DMS114 treated with DMSO at 0.1 percent for 48 hours (cell line): Measurements from ENCODE around the gene CD4.

Source experiments
- DNase-seq: peaks from one replicate; lab custom pipeline; 2025; ENCODE audit not compliant: unreplicated experiment; lab: John Stamatoyannopoulos, UW

The CD4 gene

DNA sequence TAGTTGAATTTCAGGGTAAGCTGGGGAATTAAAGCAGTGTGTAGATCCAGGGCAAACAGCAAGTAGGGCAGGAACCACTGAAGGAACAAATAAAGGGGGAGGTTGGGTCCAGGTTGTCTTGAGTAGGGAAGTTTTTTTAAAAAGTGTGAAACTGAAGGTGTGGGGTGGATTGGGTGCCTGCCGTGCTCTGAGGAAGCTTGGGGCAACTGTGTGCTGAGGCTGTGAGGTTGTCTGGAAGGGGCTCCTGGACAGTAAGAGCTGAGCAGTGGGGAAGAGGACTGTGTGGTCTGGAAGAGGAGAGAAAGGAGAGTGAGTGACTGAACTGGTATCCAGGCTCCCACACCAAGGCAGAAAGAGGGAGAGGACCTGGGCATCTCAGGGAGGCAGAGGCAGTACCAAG is 21.4 kb downstream of the CD4 start:
- no peak for DNase-seq

DNA sequence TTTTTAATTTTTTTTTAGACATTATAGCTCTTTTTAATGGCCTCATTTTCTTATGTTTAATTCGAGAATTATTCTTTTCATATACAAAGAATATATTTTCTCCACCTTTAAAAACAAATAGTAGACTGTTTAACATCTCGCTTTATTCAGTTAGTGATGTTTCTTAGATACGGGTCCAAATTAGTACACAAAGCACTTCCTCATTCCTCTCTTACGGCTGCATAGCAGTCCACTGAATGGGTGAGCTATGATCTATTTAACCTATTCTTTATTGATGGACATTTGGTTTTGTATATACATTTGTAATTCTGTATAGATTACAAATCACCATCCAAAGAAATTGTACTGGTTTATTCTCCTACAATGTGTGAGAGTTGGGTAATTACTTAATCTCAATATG is 24.0 kb downstream of the CD4 start:
- DNase-seq: no peak

DNA sequence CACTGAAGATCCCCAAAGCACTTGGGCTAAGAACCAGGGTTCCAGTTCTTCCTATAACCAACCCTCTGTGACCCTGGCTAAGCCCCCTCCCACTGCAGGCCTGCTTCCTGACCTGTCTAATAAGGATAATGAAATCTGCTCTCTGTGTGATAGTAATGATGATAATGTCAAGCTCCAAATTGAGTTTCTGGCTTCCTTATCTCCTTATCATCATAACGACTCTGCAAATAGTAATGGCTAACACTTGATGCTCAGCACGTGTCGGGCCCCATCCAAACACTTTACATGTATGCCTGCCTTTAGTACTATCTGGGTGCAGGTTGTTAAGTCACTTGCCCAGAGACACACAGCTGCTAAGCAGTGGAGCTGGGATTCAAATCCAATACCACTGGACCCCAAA is 27.3 kb downstream of the CD4 start:
- no peak for DNase-seq

DNA sequence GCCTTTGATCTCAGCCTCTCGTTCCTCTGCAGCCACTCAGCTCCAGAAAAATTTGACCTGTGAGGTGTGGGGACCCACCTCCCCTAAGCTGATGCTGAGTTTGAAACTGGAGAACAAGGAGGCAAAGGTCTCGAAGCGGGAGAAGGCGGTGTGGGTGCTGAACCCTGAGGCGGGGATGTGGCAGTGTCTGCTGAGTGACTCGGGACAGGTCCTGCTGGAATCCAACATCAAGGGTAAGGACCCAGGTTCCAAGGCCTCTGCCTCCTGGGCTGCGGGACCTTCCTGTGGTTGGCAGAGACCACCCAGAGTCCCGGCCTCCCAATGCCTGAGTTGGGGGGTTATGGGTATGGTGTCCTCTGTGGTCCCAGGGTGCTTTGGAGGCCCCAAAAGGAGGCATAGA is 27.8 kb downstream of the CD4 start:
- no peak for DNase-seq

DNA sequence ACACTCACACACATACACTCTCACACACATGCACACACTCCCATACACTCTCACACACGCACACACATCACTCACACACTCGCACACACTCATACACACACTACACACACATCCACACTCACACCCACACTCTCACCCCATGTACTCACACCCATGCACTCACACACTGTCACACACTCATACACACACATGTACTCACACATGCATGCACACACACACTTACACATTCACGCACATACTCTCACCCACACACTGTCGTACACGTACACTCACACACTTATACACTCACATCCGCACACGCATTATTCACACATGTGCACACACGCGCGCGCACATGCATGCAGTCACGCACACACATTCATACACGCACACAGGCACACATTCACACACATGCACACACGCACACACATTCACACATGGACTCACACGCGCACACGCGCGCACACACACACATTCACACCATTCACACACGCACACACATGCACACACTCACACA is 28.4 kb downstream of the CD4 start:
- no peak for DNase-seq

DNA sequence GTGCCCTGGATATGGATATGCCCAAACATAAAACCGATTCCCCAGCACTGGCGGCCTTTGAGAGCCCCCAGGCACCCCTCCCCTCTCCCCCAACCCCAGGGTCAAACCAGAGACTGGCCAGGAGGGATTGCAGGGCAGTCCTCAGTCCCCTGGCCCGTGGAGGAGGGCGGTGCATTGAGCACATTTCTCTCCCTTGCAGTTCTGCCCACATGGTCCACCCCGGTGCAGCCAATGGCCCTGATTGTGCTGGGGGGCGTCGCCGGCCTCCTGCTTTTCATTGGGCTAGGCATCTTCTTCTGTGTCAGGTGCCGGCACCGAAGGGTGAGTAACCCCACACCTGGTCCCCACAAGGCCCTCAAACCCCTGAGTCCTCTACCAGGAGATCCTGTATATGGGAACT is 28.9 kb downstream of the CD4 start:
- no peak for DNase-seq

DNA sequence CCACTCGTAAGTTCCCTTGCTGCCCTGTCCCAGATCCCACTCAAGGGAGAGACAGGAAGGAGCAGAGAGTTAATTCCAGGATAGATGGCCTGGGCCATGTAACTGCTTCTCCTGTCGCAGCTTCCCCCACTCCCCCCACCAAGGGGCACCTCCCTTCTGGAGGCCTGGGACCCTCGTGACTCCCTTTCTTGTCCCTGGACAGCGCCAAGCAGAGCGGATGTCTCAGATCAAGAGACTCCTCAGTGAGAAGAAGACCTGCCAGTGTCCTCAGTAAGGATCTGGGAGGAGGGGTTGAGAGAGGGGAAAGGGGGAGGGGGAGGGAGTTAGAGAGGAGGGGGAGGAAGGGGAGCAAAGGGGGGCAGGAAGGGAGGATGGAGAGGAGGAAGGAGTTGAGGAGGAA is 29.3 kb downstream of the CD4 start:
- no peak for DNase-seq

DNA sequence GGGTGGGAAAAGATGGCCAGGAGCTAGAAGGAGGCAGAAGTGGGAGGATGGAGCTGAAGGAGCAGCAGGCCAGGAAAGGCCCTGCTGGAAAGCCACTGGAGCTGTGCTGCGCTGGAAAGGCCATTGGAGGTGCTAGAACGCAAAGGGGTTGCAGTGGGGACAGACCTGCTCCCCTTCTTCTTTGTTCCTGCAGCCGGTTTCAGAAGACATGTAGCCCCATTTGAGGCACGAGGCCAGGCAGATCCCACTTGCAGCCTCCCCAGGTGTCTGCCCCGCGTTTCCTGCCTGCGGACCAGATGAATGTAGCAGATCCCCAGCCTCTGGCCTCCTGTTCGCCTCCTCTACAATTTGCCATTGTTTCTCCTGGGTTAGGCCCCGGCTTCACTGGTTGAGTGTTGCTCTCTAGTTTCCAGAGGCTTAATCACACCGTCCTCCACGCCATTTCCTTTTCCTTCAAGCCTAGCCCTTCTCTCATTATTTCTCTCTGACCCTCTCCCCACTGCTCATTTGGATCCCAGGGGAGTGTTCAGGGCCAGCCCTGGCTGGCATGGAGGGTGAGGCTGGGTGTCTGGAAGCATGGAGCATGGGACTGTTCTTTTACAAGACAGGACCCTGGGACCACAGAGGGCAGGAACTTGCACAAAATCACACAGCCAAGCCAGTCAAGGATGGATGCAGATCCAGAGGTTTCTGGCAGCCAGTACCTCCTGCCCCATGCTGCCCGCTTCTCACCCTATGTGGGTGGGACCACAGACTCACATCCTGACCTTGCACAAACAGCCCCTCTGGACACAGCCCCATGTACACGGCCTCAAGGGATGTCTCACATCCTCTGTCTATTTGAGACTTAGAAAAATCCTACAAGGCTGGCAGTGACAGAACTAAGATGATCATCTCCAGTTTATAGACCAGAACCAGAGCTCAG is 30.0 kb downstream of the CD4 start:
- DNase-seq: no peak

DNA sequence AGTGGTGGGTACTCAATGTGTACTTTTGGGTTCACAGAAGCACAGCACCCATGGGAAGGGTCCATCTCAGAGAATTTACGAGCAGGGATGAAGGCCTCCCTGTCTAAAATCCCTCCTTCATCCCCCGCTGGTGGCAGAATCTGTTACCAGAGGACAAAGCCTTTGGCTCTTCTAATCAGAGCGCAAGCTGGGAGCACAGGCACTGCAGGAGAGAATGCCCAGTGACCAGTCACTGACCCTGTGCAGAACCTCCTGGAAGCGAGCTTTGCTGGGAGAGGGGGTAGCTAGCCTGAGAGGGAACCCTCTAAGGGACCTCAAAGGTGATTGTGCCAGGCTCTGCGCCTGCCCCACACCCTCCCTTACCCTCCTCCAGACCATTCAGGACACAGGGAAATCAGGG is 30.8 kb downstream of the CD4 start:
- no peak for DNase-seq

DNA sequence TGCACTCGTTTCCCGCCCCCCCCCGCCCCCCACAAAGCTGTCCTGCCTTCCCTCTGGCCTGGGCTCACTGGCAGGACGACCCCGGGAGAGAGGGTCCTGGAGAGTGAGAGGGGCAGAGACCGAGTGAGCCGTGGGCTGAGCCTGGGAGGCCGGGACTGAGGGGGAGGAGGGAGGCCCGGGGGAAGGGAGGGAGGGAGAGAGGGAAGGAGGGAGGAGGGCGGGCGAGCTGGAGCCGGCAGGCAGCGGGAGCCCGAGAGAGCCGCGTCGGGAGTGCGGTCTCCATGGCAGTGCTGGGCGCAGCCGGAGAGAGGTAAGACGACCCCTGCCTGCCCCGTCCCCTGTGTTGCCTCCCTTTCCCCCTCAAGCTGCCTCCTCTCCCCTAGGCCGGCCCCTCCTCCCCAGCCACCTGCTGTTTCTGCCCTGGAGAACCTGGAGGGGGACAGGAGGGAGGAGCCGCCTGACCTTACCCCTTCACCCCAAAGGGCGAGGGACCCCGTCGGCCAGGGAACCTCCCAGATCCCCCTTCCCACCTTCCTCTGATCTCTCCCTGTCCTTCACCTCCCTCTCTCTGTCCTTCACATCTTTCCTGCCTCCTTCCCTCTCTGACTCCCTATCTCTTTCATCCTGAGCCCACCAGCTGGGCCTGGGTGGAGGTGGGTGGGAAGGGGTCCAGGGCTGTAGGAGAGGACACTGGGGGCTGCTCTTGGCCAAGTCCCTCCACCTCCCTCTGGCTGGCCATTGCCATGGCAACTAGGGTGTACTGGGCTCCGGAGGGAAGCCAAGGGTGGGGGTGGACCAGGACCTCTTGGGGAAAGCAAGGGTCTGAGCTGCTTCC is 32.5 kb downstream of the CD4 start, which contains the start of gene GPR162:
Gene GPR162 (plus strand): TSS at position 231 of the 835 bp plus-strand sequence. CDS start 2,078 bp downstream, outside the sequence.
- no peak for DNase-seq

DNA sequence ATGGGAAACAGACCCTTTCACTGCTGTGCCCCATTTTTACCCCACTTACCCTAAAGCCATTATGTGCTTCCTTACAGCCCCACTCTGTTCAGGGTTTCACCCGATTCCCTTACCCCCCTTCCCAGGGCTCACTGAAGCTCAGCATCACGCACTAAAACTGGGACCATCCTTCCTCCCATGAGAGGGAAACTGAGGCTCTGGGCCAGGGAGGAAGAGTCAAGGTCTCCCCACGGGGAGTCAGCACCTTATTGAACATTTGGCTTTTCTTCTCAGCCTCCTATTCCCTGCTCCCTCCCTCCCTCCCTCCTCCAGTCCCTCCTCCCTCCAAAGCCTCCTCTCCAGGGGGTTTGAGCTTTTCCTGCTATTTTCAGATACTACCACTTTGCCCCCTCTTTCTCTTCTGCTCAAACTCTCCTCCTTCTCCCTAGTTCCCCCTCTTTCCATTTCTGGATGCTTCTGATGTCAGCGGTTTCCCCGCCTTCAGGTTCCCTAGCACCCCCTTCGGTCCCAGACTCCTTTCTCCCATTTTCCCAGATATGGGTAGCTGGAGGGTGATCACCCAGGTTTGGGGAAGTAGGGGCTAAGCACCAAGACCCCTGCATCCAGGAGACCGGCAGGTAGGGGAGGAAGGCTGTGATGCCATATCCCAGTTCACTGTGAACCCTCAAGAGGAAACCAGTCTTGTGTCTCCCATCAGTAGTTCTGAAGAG is 33.3 kb downstream of the CD4 start:
- no peak for DNase-seq

DNA sequence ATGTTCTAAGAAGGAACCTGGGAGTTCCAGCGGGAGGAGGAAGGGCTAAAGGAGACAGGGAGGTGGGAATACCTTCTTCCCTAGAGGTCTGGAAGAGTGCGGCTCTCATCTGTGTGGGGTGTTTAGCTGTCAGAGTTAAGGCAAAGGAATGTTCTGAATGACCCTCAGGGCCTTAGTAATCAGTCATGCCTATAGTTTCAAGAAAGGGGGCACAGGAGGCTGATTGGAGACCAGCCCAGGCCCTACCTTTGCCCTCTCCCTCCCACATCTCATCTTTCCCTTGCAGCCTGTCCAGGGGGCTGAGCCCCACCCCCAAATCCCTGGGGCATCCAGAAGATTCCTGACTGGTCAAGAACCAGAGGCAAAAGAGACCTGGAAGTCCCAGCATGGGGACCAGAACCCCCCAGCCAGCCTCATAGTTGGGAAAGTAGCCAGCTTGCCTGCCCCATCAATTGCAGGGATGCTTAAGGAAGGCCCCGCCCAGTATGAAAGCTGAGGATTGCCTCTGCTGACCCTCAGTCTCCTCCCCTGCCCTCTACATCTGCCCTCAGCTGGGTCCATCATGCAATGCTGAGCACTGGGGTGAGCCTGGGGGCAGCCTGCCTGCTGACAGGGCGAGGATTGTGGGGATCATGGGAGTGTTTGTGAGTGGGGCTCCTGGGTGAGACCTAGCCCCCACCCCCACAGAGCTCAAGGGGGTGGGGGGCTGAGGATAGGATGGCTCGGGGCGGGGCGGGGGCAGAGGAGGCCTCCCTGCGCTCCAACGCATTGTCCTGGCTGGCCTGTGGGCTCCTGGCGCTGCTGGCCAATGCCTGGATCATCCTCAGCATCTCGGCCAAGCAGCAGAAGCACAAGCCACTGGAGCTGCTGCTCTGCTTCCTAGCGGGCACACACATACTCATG is 34.1 kb downstream of the CD4 start:
- DNase-seq: no peak

DNA sequence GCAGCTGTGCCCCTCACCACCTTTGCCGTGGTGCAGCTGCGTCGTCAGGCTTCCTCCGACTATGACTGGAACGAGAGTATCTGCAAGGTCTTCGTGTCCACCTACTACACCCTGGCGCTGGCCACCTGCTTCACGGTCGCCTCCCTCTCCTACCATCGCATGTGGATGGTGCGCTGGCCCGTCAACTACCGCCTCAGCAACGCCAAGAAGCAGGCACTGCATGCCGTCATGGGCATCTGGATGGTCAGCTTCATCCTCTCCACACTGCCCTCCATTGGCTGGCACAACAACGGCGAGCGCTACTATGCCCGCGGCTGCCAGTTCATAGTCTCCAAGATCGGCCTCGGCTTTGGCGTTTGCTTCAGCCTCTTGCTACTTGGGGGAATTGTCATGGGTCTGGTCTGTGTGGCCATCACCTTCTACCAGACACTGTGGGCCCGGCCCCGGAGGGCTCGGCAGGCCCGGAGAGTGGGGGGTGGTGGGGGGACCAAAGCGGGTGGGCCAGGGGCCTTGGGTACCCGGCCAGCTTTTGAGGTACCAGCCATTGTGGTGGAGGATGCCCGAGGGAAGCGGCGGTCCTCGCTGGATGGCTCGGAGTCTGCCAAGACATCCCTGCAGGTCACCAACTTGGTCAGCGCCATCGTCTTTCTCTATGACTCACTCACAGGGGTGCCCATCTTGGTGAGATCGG is 34.9 kb downstream of the CD4 start:
- DNase-seq: no peak

DNA sequence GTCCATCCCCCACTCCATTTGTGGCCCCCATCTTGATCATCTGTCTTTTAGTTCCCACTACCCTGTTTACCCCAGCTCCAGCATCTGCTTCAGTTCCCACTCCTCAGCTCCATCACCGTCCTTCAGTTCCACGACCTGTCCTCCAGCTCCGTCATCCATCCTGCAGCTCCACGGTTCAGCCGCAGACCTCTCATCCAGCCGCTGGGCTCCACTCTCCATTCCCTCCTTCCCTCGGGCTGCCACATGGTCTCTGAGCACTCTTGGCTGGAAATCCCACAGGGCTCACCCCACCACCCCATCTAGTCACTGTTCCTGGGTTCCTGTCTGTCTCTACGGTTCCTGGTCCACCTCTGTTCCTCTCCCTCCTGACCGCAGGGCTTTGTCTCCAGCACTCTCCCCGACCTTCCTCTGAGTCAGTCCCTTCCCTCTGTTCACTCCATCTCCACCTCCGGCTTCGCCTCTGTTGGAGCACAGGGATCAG is 35.6 kb downstream of the CD4 start:
- no peak for DNase-seq

DNA sequence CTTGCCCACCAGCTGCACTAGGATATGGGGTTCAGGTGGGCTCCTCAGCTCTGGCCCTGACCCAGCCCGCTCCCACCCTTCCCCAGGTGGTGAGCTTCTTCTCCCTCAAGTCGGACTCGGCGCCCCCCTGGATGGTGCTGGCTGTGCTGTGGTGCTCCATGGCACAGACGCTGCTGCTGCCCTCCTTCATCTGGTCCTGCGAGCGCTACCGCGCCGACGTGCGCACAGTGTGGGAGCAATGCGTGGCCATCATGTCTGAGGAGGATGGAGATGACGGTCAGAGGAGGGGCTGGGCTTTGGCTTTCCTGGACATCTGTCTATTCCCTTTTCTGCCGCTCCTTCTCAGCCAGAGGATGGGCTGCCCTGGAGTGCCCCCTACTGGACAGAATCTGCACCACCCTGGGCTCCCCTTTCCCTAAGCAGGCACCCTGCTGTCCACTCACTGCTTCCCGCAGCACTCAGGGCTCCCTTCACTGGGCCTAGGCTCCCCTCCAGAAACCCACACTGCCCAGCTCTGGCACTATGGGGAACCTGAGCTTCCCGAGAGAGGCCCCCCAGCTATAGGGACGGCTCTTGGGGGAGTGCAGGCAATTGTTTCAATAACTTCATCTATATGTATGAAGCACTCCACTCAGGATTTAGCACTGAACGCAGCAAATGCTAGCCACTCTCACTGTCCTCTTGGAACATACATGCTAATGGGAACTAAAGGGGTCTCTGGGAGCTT is 36.2 kb downstream of the CD4 start:
- peak; percentile 85 for DNase-seq

DNA sequence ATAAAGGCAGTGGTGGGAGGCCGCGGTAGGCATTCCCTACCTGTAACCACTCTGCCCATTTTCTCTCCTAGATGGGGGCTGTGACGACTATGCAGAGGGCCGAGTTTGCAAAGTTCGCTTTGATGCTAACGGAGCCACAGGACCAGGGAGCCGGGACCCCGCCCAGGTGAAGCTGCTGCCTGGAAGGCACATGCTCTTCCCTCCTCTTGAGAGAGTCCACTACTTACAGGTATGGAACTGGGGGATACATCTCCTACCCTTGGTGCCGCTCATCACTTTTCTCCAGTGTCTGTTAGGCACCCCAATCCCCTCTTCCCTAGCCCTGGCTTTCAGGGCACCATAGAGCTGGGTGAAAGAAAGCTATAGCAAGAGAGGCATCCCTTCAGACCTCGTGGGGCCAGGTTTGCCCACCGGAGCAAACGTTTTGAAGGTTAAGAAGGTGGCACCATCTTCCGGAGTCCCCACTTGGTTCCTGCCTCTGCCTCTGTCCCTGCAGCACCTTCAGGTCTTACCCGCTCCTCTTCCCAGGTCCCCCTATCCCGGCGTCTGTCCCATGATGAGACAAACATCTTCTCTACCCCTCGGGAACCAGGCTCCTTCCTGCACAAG is 36.9 kb downstream of the CD4 start:
- no peak for DNase-seq

DNA sequence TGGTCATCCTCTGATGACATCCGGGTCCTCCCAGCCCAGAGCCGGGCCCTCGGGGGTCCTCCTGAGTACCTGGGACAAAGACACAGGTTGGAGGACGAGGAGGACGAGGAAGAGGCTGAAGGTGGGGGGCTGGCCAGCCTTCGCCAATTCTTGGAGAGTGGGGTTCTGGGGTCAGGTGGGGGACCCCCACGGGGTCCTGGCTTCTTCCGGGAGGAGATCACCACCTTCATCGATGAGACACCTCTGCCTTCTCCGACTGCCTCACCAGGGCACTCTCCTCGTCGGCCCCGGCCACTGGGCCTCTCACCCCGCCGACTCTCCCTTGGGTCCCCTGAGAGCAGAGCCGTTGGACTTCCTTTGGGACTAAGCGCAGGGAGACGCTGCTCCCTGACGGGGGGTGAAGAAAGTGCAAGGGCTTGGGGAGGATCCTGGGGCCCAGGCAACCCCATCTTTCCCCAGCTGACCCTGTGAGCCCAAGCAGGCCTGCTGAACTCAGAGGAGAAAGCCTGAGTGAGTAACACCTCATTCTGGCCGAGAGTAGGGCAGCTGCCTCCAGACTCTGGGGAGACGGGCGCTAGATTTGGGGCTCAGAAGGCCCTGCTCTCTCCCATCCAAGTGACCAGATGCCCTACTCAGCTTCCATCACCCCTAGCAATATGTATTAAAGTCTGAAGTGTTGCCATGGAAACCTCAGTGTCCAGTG is 37.6 kb downstream of the CD4 start:
- no peak for DNase-seq

DNA sequence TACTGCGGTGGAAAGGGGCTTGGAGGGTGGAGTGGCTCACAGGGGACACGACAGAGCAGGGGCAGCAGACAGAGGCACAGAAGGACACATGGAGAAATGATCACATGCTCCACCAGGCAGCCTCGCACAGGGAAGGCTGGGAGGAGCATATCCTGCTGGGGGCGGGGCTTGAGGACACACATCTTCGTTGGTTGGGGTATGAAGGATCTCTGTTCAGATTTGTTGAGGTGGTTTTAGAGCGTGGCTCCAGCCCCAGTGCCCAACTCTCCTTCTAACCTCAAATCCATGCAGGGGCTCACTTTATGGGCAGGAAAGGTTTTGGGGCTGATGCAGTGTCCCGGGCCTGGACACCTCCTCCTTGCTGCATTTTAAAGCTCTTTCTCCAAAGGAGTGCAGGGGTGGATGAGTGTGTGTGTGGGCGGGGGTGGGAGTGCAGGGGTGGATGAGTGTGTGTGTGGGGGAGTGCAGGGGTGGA is 38.1 kb downstream of the CD4 start:
- peak; percentile 33 for DNase-seq
